ENCODE results near the gene KLHL29. TPM values are rescaled to one million over a fixed set of nuclear protein-coding genes. Genes with fewer than 3 reads are reported as not detected.

KLHL29 gene
- total RNA-seq, 1 experiment from 2014 or later: 12.2 TPM

DNA sequence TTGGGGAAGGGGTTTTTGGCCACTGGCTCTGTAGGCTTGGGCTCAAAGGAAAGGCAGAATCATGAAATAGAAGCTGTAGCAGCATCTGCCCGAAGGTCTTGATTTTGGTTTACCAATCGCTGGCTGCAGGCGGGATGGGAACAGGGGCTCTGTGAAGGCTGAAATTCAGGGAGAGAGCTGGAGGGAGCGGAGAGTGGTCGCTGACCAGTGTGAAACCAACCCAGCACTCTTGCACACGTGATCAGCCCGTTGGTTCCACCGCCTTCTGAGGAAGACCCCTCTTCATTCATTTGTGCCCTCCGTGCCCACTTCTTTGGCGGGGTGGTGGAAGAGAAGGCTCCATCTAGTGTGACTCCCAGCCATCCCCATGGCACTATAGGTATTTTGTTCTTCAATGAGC is 82.6 kb downstream of the KLHL29 start:
- H3K4me1 ChIP-seq (ENCODE audit: insufficient read depth, low read length, poor library complexity, severe bottlenecking): no peaks in the 10 kb centered on the region
- H3K27ac ChIP-seq (ENCODE audit: low read depth, low read length, poor library complexity, severe bottlenecking): no peak overlapping the region
- intact Hi-C loops (cut with micrococcal nuclease; ENCODE audit: unreplicated experiment): loop anchor here (10.0 kb wide), 1 partner anchor 273 kb away; no protein-coding TSS in a partner anchor
- no peak for DNase-seq (ENCODE audit: low spot score)
- CTCF ChIA-PET: no interaction called here
- no TSS peak for BruUV-seq (replicated peaks)
- no peak overlapping the region for H3K4me3 ChIP-seq (ENCODE audit: low read depth, low read length, poor library complexity, severe bottlenecking)
- H3K27me3 ChIP-seq (replicated peaks; ENCODE audit: insufficient read depth, low read depth, low read length, poor library complexity): no peaks in the 10 kb centered on the region
- H3K36me3 ChIP-seq (ENCODE audit: insufficient read depth, low read length, poor library complexity, severe bottlenecking): no peaks in the 10 kb centered on the region
- POLR2A ChIA-PET (ENCODE audit: low non-redundant PET): no interaction called here
- TF ChIP-seq, protein P1, sequence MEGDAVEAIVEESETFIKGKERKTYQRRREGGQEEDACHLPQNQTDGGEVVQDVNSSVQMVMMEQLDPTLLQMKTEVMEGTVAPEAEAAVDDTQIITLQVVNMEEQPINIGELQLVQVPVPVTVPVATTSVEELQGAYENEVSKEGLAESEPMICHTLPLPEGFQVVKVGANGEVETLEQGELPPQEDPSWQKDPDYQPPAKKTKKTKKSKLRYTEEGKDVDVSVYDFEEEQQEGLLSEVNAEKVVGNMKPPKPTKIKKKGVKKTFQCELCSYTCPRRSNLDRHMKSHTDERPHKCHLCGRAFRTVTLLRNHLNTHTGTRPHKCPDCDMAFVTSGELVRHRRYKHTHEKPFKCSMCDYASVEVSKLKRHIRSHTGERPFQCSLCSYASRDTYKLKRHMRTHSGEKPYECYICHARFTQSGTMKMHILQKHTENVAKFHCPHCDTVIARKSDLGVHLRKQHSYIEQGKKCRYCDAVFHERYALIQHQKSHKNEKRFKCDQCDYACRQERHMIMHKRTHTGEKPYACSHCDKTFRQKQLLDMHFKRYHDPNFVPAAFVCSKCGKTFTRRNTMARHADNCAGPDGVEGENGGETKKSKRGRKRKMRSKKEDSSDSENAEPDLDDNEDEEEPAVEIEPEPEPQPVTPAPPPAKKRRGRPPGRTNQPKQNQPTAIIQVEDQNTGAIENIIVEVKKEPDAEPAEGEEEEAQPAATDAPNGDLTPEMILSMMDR (conservative IDR thresholded peaks at IDR 0.05; ENCODE audit: low read depth, low read length): no peak
- no peak for TF ChIP-seq EZH2 (IDR thresholded peaks at IDR 0.05; ENCODE audit: borderline replicate concordance, low read depth, low read length, poor library complexity, severe bottlenecking)
- no peaks in the 10 kb centered on the region for H3K9me3 ChIP-seq (ENCODE audit: low read depth, low read length, poor library complexity, severe bottlenecking)

DNA sequence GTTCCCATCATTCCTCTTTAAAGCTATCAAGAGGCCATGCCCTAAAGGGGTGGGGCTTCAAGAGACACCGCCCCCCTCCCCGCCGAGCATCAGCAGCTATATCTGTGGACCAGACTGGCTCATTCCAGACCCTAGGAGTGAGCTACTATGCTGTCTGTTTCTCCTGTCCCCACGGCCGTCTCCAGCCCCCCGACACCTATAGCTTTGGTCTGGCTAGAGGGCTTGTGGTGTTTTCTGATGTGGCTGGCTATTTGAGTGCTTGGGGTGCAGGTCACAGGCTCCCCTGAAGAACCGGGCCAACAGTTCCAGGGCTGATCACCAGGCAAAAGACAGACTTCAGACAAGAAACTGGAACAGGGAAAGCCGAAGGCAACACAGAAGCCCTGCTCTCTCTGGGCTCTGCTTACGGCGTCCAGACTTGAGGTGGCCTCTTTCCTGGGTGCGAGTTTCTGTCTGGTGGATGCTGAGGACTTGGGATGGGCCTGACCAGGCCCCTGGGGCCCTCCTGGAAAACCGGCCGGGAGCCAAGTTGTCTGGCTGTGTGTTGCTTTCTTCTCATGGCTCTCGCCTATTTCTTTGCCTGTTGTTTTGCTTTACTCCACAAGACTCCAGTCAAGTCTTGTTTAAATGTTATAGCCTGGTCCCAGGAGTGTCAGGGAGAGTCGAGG is 83.6 kb downstream of the KLHL29 start:
- DNase-seq (ENCODE audit: low spot score): no peak
- Histone ChIP-seq H3K27me3 (replicated peaks; ENCODE audit: insufficient read depth, low read depth, low read length, poor library complexity) (no peaks in the 10 kb centered on the region), H3K4me1 (ENCODE audit: insufficient read depth, low read length, poor library complexity, severe bottlenecking) (no peaks in the 10 kb centered on the region), H3K36me3 (ENCODE audit: insufficient read depth, low read length, poor library complexity, severe bottlenecking) (no peaks in the 10 kb centered on the region), H3K27ac (ENCODE audit: low read depth, low read length, poor library complexity, severe bottlenecking) (no peak overlapping the region), H3K9me3 (ENCODE audit: low read depth, low read length, poor library complexity, severe bottlenecking) (no peaks in the 10 kb centered on the region), H3K4me3 (ENCODE audit: low read depth, low read length, poor library complexity, severe bottlenecking) (no peak overlapping the region)
- BruUV-seq (replicated peaks): no TSS peak
- intact Hi-C loops (cut with micrococcal nuclease; ENCODE audit: unreplicated experiment): loop anchor here (10.0 kb wide), 1 partner anchor 274 kb away; no protein-coding TSS in a partner anchor
- ChIA-PET CTCF (no interaction called here), POLR2A (ENCODE audit: low non-redundant PET) (no interaction called here)
- TF ChIP-seq EZH2 (IDR thresholded peaks at IDR 0.05; ENCODE audit: borderline replicate concordance, low read depth, low read length, poor library complexity, severe bottlenecking): no peak
- TF ChIP-seq, protein P1 (conservative IDR thresholded peaks at IDR 0.05; ENCODE audit: low read depth, low read length): no peak

DNA sequence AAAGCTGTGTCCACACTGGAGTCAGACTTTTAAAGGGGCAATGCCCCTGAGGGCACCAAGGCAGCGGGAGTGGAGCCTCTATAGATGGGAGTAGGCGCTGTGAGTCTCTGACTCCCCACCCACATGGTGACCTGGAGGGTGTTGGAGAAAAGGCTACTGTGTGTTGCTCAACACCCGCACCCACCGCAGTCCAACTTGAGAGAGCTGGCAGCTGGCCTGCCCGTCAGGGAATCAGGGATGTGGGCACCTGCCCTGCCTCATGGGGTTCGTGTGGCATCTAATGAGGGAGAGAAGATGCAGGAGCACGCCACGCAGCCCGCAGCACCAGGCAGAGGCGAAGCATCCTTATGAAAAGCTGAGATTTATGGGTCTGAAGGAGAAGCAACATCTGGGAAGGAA is 84.2 kb downstream of the KLHL29 start:
- no peaks in the 10 kb centered on the region for H3K27me3 ChIP-seq (replicated peaks; ENCODE audit: insufficient read depth, low read depth, low read length, poor library complexity)
- no peak overlapping the region for H3K4me3 ChIP-seq (ENCODE audit: low read depth, low read length, poor library complexity, severe bottlenecking)
- no peak for TF ChIP-seq EZH2 (IDR thresholded peaks at IDR 0.05; ENCODE audit: borderline replicate concordance, low read depth, low read length, poor library complexity, severe bottlenecking)
- TF ChIP-seq, protein P1 (conservative IDR thresholded peaks at IDR 0.05; ENCODE audit: low read depth, low read length): no peak
- H3K36me3 ChIP-seq (ENCODE audit: insufficient read depth, low read length, poor library complexity, severe bottlenecking): no peaks in the 10 kb centered on the region
- no peak overlapping the region for H3K27ac ChIP-seq (ENCODE audit: low read depth, low read length, poor library complexity, severe bottlenecking)
- intact Hi-C loops (cut with micrococcal nuclease; ENCODE audit: unreplicated experiment): loop anchor here (10.0 kb wide), 1 partner anchor 274 kb away; no protein-coding TSS in a partner anchor
- no peaks in the 10 kb centered on the region for H3K4me1 ChIP-seq (ENCODE audit: insufficient read depth, low read length, poor library complexity, severe bottlenecking)
- CTCF ChIA-PET: no interaction called here
- no peaks in the 10 kb centered on the region for H3K9me3 ChIP-seq (ENCODE audit: low read depth, low read length, poor library complexity, severe bottlenecking)
- no TSS peak for BruUV-seq (replicated peaks)
- POLR2A ChIA-PET (ENCODE audit: low non-redundant PET): no interaction called here
- DNase-seq (ENCODE audit: low spot score): no peak
